ENCODE measurements around the gene KIF16B.
"Not testable (repeated sequence)": the region's sequence is repeated elsewhere in the genome, so short reads cannot be mapped to it uniquely, and the experiment has no call there.

KIF16B gene

GRCh38 chr20:16573001-16573965 is at the start of gene KIF16B:
TSS of gene KIF16B (minus strand) at chr20:16573448. CDS start at chr20:16573275, 173 bp downstream.
- peak; percentile 32 to 44 for DNase-seq

- no peak for DNase-seq
Observed at GRCh38 chr20:16622501-16622900, 49.3 kb upstream of the KIF16B start.

- DNase-seq, result no peak
Observed at GRCh38 chr20:16621435-16622141, 48.3 kb upstream of the KIF16B start.

GRCh38 chr20:16620961-16621360 is 47.7 kb upstream of the KIF16B start:
- DNase-seq, result no peak

- DNase-seq, result no peak
Observed at GRCh38 chr20:16619953-16620352, 46.7 kb upstream of the KIF16B start.

GRCh38 chr20:16617056-16617455 is 43.8 kb upstream of the KIF16B start:
- DNase-seq, result no peak

GRCh38 chr20:16616317-16616716 is 43.1 kb upstream of the KIF16B start:
- DNase-seq, result no peak

GRCh38 chr20:16615199-16615598 is 42.0 kb upstream of the KIF16B start:
- DNase-seq, result no peak

GRCh38 chr20:16613954-16614353 is 40.7 kb upstream of the KIF16B start:
- no peak for DNase-seq

GRCh38 chr20:16612706-16613105 is 39.5 kb upstream of the KIF16B start:
- no peak for DNase-seq

- DNase-seq, result no peak
Observed at GRCh38 chr20:16611817-16612216, 38.6 kb upstream of the KIF16B start.

GRCh38 chr20:16609066-16609465 is 35.8 kb upstream of the KIF16B start:
- DNase-seq, result no peak

- no peak for DNase-seq
Observed at GRCh38 chr20:16608277-16608650, 35.0 kb upstream of the KIF16B start.

- DNase-seq, result no peak
Observed at GRCh38 chr20:16607364-16608276, 34.4 kb upstream of the KIF16B start.

- DNase-seq, result no peak
Observed at GRCh38 chr20:16606468-16607070, 33.3 kb upstream of the KIF16B start.

- no peak for DNase-seq
Observed at GRCh38 chr20:16601047-16601446, 27.8 kb upstream of the KIF16B start.

- DNase-seq, result no peak
Observed at GRCh38 chr20:16599257-16599656, 26.0 kb upstream of the KIF16B start.

GRCh38 chr20:16596991-16597390 is 23.7 kb upstream of the KIF16B start:
- no peak for DNase-seq

- DNase-seq, result not testable (repeated sequence)
Observed at GRCh38 chr20:16596404-16596803, 23.2 kb upstream of the KIF16B start.

GRCh38 chr20:16595376-16595775 is 22.1 kb upstream of the KIF16B start:
- DNase-seq, result no peak

- DNase-seq, result no peak
Observed at GRCh38 chr20:16590041-16590633, 16.9 kb upstream of the KIF16B start.

GRCh38 chr20:16589623-16590022 is 16.4 kb upstream of the KIF16B start:
- DNase-seq, result no peak

Data from cerebellar nuclear complex (tissue), 1 donor.